SU-DHL-6 (cell line): ENCODE data around the gene CTTN.

Experiments used
- H2AFZ ChIP-seq: fragments of 200-600 bp; sonication (generic); 2 replicates; pipeline ENCODE4 v1.6.1; 2014; ENCODE audit warnings: low read depth, mild to moderate bottlenecking, moderate library complexity, mixed read lengths, antibody characterized with exemption, low read length; ENCODE audit not compliant: severe bottlenecking
- H3F3A ChIP-seq: fragments of 200-600 bp; shearing (Covaris generic); 2 replicates; pipeline ENCODE4 v1.6.0; 2016; ENCODE audit warnings: antibody characterized with exemption, mild to moderate bottlenecking; ENCODE audit not compliant: insufficient read depth
- H3K27ac ChIP-seq: fragments of 200-600 bp; sonication (generic); 2 replicates; pipeline ENCODE4 v1.5.1; 2016; ENCODE audit warnings: low read depth, mild to moderate bottlenecking, low read length, moderate library complexity, mixed read lengths
- H3K27me3 ChIP-seq: fragments of 200-600 bp; sonication (generic), shearing (Covaris generic); 2 replicates; pipeline ENCODE4 v1.6.0; 2014; ENCODE audit warnings: mild to moderate bottlenecking, low read length
- H3K36me3 ChIP-seq: fragments of 200-600 bp; sonication (generic); 2 replicates; pipeline ENCODE4 v1.6.1; 2014; ENCODE audit warnings: mild to moderate bottlenecking, low read length, mixed read lengths
- H3K4me2 ChIP-seq: fragments of 300-600, 200-600 bp; shearing (Covaris generic), sonication (generic); 2 replicates; pipeline ENCODE4 v1.6.0; 2014; ENCODE audit warnings: low read length, low read depth, mild to moderate bottlenecking; ENCODE audit not compliant: poor library complexity, severe bottlenecking
- H3K4me3 ChIP-seq: fragments of 200-600 bp; sonication (generic); 2 replicates; pipeline ENCODE4 v1.5.1; 2014; ENCODE audit warnings: antibody characterized with exemption, low read length, mild to moderate bottlenecking, mixed read lengths; ENCODE audit not compliant: insufficient read depth, poor library complexity, severe bottlenecking
- H3K79me2 ChIP-seq: fragments of 200-600 bp; sonication (generic); 2 replicates; pipeline ENCODE4 v1.6.1; 2014; ENCODE audit warnings: mild to moderate bottlenecking, low read length, moderate library complexity; ENCODE audit not compliant: insufficient read depth
- H3K9ac ChIP-seq: fragments of 200-600 bp; sonication (generic); 2 replicates; pipeline ENCODE4 v1.7.0; 2014; ENCODE audit warnings: mild to moderate bottlenecking, low read length
- H3K9me2 ChIP-seq: fragments of 200-600 bp; sonication (generic); replicated peaks from 2 replicates; pipeline ENCODE4 v1.6.1; 2014; ENCODE audit warnings: low read length; ENCODE audit not compliant: insufficient read depth
- H3K9me3 ChIP-seq: fragments of 200-600 bp; sonication (generic); 2 replicates; pipeline ENCODE4 v1.6.1; 2014; ENCODE audit warnings: low read length, mixed read lengths; ENCODE audit not compliant: insufficient read depth
- H4K20me1 ChIP-seq: fragments of 200-600 bp; sonication (generic); 2 replicates; pipeline ENCODE4 v1.6.1; 2014; ENCODE audit warnings: low read depth, mild to moderate bottlenecking, antibody characterized with exemption, low read length, moderate library complexity, mixed read lengths
- CTCF ChIP-seq: fragments of 200-600 bp; sonication (generic); IDR thresholded peaks from one replicate; pipeline ENCODE4 v1.5.1; 2017; ENCODE audit warnings: antibody characterized with exemption, mild to moderate bottlenecking, low read length, moderate library complexity; ENCODE audit not compliant: insufficient read depth, poor library complexity, severe bottlenecking
- EZH2phosphoT487 ChIP-seq: fragments of 200-600 bp; sonication (generic), shearing (Covaris generic); conservative IDR thresholded peaks from 2 replicates; pipeline ENCODE4 v1.6.1; 2018; ENCODE audit warnings: mild to moderate bottlenecking, antibody characterized with exemption, low read length, moderate library complexity, mixed read lengths

Gene CTTN

GRCh38 chr11:70483917-70484316 is 85.6 kb downstream of the CTTN start:
- TF ChIP-seq CTCF, result no peak
- TF ChIP-seq EZH2phosphoT487, result no peak
- no peaks in the 10 kb centered on the region for H3F3A ChIP-seq
- no peaks in the 10 kb centered on the region for H3K79me2 ChIP-seq
- H3K27me3 ChIP-seq, result no peaks in the 10 kb centered on the region
- no peak overlapping the region for H3K27ac ChIP-seq
- no peak overlapping the region for H3K4me2 ChIP-seq
- H2AFZ ChIP-seq, result no peak overlapping the region
- no peaks in the 10 kb centered on the region for H3K36me3 ChIP-seq
- H3K4me3 ChIP-seq, result no peak overlapping the region
- no peaks in the 10 kb centered on the region for H4K20me1 ChIP-seq
- no peaks in the 10 kb centered on the region for H3K9me2 ChIP-seq
- H3K9ac ChIP-seq, result no peak overlapping the region
- H3K9me3 ChIP-seq, result no peaks in the 10 kb centered on the region

GRCh38 chr11:70485326-70486025 is 87.1 kb downstream of the CTTN start:
- H3K4me3 ChIP-seq, result no peak overlapping the region
- no peaks in the 10 kb centered on the region for H3K9me3 ChIP-seq
- H3K4me2 ChIP-seq, result no peak overlapping the region
- TF ChIP-seq EZH2phosphoT487, result no peak
- TF ChIP-seq CTCF, result no peak
- no peak overlapping the region for H2AFZ ChIP-seq
- H3K36me3 ChIP-seq, result no peaks in the 10 kb centered on the region
- no peak overlapping the region for H3K9ac ChIP-seq
- H3K79me2 ChIP-seq, result no peaks in the 10 kb centered on the region
- H3K9me2 ChIP-seq, result no peaks in the 10 kb centered on the region
- no peaks in the 10 kb centered on the region for H3K27me3 ChIP-seq
- no peaks in the 10 kb centered on the region for H3F3A ChIP-seq
- H4K20me1 ChIP-seq, result no peaks in the 10 kb centered on the region
- H3K27ac ChIP-seq, result no peak overlapping the region

- Histone ChIP-seq H3K4me2 (no peak overlapping the region), H3K79me2 (no peaks in the 10 kb centered on the region), H3K36me3 (no peaks in the 10 kb centered on the region), H2AFZ (no peak overlapping the region), H3K9me3 (peaks cover 3% of the 10 kb centered on the region; the same call in 1 of the 2 replicates), H3K27me3 (no peaks in the 10 kb centered on the region), H3K9me2 (no peaks in the 10 kb centered on the region), H3K27ac (no peak overlapping the region), H3K9ac (no peak overlapping the region), H3F3A (no peaks in the 10 kb centered on the region), H4K20me1 (no peaks in the 10 kb centered on the region), H3K4me3 (no peak overlapping the region)
- TF ChIP-seq CTCF (no peak), EZH2phosphoT487 (no peak)
Observed at GRCh38 chr11:70486026-70486415, 87.7 kb downstream of the CTTN start.
